ENCODE results near the gene RGL1.

- no peak for TF ChIP-seq CTCF (IDR thresholded peaks at IDR 0.05)
- TF ChIP-seq EP300 (IDR thresholded peaks at IDR 0.05) = no peak
- TF ChIP-seq POLR2A (IDR thresholded peaks at IDR 0.05) = no peak
Observed at GRCh38 chr1:183841550-183841949, 36.6 kb downstream of the RGL1 start.

All from sigmoid colon (tissue), 4 donors.